ENCODE results near the gene FZR1.

- TF ChIP-seq MYC (IDR thresholded peaks at IDR 0.05; ENCODE audit: low read depth, low read length): no peak
- TF ChIP-seq MYC (CRISPR knock-in tag; IDR thresholded peaks at IDR 0.05; ENCODE audit: borderline replicate concordance, low read depth): no peak
- TF ChIP-seq NELFE (IDR thresholded peaks at IDR 0.05; ENCODE audit: insufficient read depth, insufficient read length): no peak
- TF ChIP-seq DPF2 (IDR thresholded peaks at IDR 0.05): no peak
- TF ChIP-seq HMGN3 (IDR thresholded peaks at IDR 0.05; ENCODE audit: borderline replicate concordance, extremely low read depth, insufficient read length, low read depth, low read length): no peak
- TF ChIP-seq CTCF (IDR thresholded peaks at IDR 0.05 in 2 of 3, conservative IDR thresholded peaks at IDR 0.05 in 1 of 3; ENCODE audit: insufficient read depth in 2 of 3, low read depth in 1 of 3, low read length in 3 of 3): no peak
- no peak for TF ChIP-seq BCLAF1 (IDR thresholded peaks at IDR 0.05; ENCODE audit: borderline replicate concordance in 1 of 2, control insufficient read depth in 1 of 2, low read depth in 2 of 2, low read length in 1 of 2)
- TF ChIP-seq SIRT6 (IDR thresholded peaks at IDR 0.05; ENCODE audit: low read depth, low read length): no peak
- no peak for TF ChIP-seq MNT (conservative IDR thresholded peaks at IDR 0.05)
- no peak for TF ChIP-seq PCBP2 (IDR thresholded peaks at IDR 0.05; ENCODE audit: low read depth, low read length, poor library complexity, severe bottlenecking)
Measured at GRCh38 chr19:3514930-3515329, 8.8 kb downstream of the FZR1 start.
